NCI-H774 (cell line): ENCODE results near the gene ARHGEF10L.
"Not testable (repeated sequence)": the region's sequence is repeated elsewhere in the genome, so short reads cannot be mapped to it uniquely, and the experiment has no call there.

Experiments used
- DNase-seq: peaks from one replicate; lab custom pipeline; 2025; lab: John Stamatoyannopoulos, UW

The ARHGEF10L gene

GRCh38 chr1:17741052-17741451 is 201.6 kb downstream of the ARHGEF10L start:
- DNase-seq: no peak

GRCh38 chr1:17742583-17742982 is 203.1 kb downstream of the ARHGEF10L start:
- no peak for DNase-seq

GRCh38 chr1:17743008-17743647 is 203.6 kb downstream of the ARHGEF10L start:
- DNase-seq: no peak

- DNase-seq: no peak
These were observed 204.4 kb downstream of the ARHGEF10L start for GRCh38 chr1:17743925-17744324.

GRCh38 chr1:17744666-17745478 is 205.4 kb downstream of the ARHGEF10L start:
- DNase-seq: no peak

- DNase-seq: no peak
These were observed 206.0 kb downstream of the ARHGEF10L start for GRCh38 chr1:17745479-17745955.

GRCh38 chr1:17746281-17746680 is 206.8 kb downstream of the ARHGEF10L start:
- not testable (repeated sequence) for DNase-seq

- DNase-seq: no peak
These were observed 207.4 kb downstream of the ARHGEF10L start for GRCh38 chr1:17746920-17747319.
